SK-N-SH (cell line): ENCODE measurements around the gene DIAPH2. TPM values are rescaled to one million over a fixed set of nuclear protein-coding genes. Genes with fewer than 3 reads are reported as not detected.
A peak's percentile ranks its signal among the peaks of the same experiment; 100 is the strongest.

Source experiments
- CTCF ChIA-PET: fragments of 300-600, 350-600 bp; formaldehyde crosslinking; extraction: SDS; loops from one replicate; lab custom pipeline; 2021; lab: Yijun Ruan, JAX
- POLR2A ChIA-PET: fragments of 350-600 bp; sonication (Branson Sonifier 250); formaldehyde crosslinking; extraction: SDS; loops from one replicate; lab custom pipeline; 2020; ENCODE audit warnings: antibody characterized with exemption, inconsistent platforms; lab: Yijun Ruan, JAX
- DNase-seq: peaks from one replicate; pipeline ENCODE4 v3.0.0; 2012
- H2AFZ ChIP-seq: fragments of 200-600 bp; sonication (generic); 2 replicates; pipeline ENCODE4 v1.8.1; 2016; ENCODE audit warnings: antibody characterized with exemption, mild to moderate bottlenecking, low read depth
- H3F3A ChIP-seq: fragments of 200-600 bp; sonication (generic); replicated peaks from 2 replicates; pipeline ENCODE3; 2016; ENCODE audit warnings: antibody characterized with exemption, mild to moderate bottlenecking; ENCODE audit not compliant: insufficient read depth
- H3K27ac ChIP-seq, 2 experiments: fragments of 200-500 bp in 1 of 2; fragments of 200-600 bp in 1 of 2; sonication (Bioruptor generic) in 1 of 2; sonication (generic), shearing (Covaris generic) in 1 of 2; 2 replicates each; pipeline versions ENCODE4 v1.5.1 to v1.6.1; 2014 to 2016; ENCODE audit warnings: low read depth in 2 of 2, inconsistent platforms in 1 of 2, low read length in 1 of 2, mild to moderate bottlenecking in 1 of 2, mixed read lengths in 1 of 2
- H3K27me3 ChIP-seq: fragments of 200-600 bp; sonication (generic), shearing (Covaris generic); 2 replicates; pipeline ENCODE4 v1.6.1; 2016; ENCODE audit warnings: mixed run types; ENCODE audit not compliant: insufficient read depth
- H3K36me3 ChIP-seq, 2 experiments: fragments of 200-500 bp in 1 of 2; fragments of 200-600 bp in 1 of 2; sonication (Bioruptor generic) in 1 of 2; sonication (generic) in 1 of 2; replicated peaks in 1 of 2; 2 replicates each; pipeline versions ENCODE3 to v1.5.1; 2014 to 2016; ENCODE audit warnings: low read length in 1 of 2, mild to moderate bottlenecking in 1 of 2; ENCODE audit not compliant: insufficient read depth in 2 of 2, control insufficient read depth in 1 of 2
- H3K4me1 ChIP-seq, 2 experiments: fragments of 200-500 bp in 1 of 2; fragments of 200-600 bp in 1 of 2; sonication (Bioruptor generic) in 1 of 2; sonication (generic), shearing (Covaris generic) in 1 of 2; 2 replicates each; pipeline versions ENCODE4 v1.5.1 to v1.6.1; 2014 to 2016; ENCODE audit warnings: low read depth in 1 of 2, low read length in 1 of 2, mixed run types in 1 of 2; ENCODE audit not compliant: insufficient read depth in 2 of 2, control insufficient read depth in 1 of 2
- H3K4me2 ChIP-seq: fragments of 200-600 bp; sonication (generic), shearing (Covaris generic); 2 replicates; pipeline ENCODE4 v1.6.1; 2017; ENCODE audit warnings: mixed run types
- H3K4me3 ChIP-seq, 2 experiments: fragments of 200-500 bp in 1 of 2; fragments of 200-600 bp in 1 of 2; sonication (Bioruptor generic) in 1 of 2; sonication (generic), shearing (Covaris generic) in 1 of 2; 2 replicates each; pipeline versions ENCODE4 v1.5.1 to v1.8.1; 2014 to 2016; ENCODE audit warnings: low read depth in 2 of 2, inconsistent platforms in 1 of 2, low read length in 1 of 2, mild to moderate bottlenecking in 1 of 2, mixed read lengths in 1 of 2, moderate library complexity in 1 of 2
- H3K79me2 ChIP-seq: fragments of 200-600 bp; sonication (generic); 2 replicates; pipeline ENCODE4 v1.8.1; 2017; ENCODE audit warnings: mild to moderate bottlenecking; ENCODE audit not compliant: insufficient read depth
- H3K9ac ChIP-seq: fragments of 200-600 bp; sonication (generic); 2 replicates; pipeline ENCODE4 v1.6.1; 2017; ENCODE audit warnings: mixed run types
- H3K9me2 ChIP-seq: fragments of 200-600 bp; sonication (generic); 2 replicates; pipeline ENCODE4 v1.6.1; 2017; ENCODE audit warnings: mixed run types
- H3K9me3 ChIP-seq: fragments of 200-600 bp; sonication (generic); 2 replicates; pipeline ENCODE4 v1.6.1; 2017; ENCODE audit warnings: mixed run types, mild to moderate bottlenecking, moderate library complexity
- H4K20me1 ChIP-seq: fragments of 200-600 bp; sonication (generic); 2 replicates; pipeline ENCODE4 v1.6.1; 2017; ENCODE audit warnings: mild to moderate bottlenecking, mixed run types; ENCODE audit not compliant: insufficient read depth
- CHD2 ChIP-seq: fragments of 150-350 bp; IDR thresholded peaks from 2 replicates; pipeline ENCODE4 v1.6.1; 2018; ENCODE audit warnings: low read length; ENCODE audit not compliant: partially characterized antibody
- FOXJ3 ChIP-seq: sonication (generic); formaldehyde crosslinking; IDR thresholded peaks from 2 replicates; pipeline ENCODE4 v1.5.1; 2020; ENCODE audit warnings: mild to moderate bottlenecking, missing genetic modification reagents
- FOXM1 ChIP-seq: IDR thresholded peaks from 2 replicates; pipeline ENCODE4 v1.4.0; 2012; ENCODE audit warnings: low read depth, mild to moderate bottlenecking
- JUND ChIP-seq: IDR thresholded peaks from 2 replicates; pipeline ENCODE4 v1.4.0; 2012
- MAX ChIP-seq: IDR thresholded peaks from 2 replicates; pipeline ENCODE4 v1.4.0; 2012; ENCODE audit warnings: low read depth
- MEF2A ChIP-seq: IDR thresholded peaks from 2 replicates; pipeline ENCODE4 v1.4.0; 2012; ENCODE audit warnings: low read depth, borderline replicate concordance
- MXI1 ChIP-seq: IDR thresholded peaks from 2 replicates; pipeline ENCODE4 v1.6.1; 2012; ENCODE audit warnings: mild to moderate bottlenecking, low read depth, low read length, improper control_type of control experiment
- POLR2AphosphoS5 ChIP-seq: IDR thresholded peaks from 2 replicates; pipeline ENCODE4 v1.6.1; 2012; ENCODE audit warnings: low read depth, low read length
- SIN3A ChIP-seq: IDR thresholded peaks from 2 replicates; pipeline ENCODE4 v1.6.1; 2012; ENCODE audit warnings: low read depth, mild to moderate bottlenecking, low read length, moderate library complexity, borderline replicate concordance
- TEAD4 ChIP-seq: IDR thresholded peaks from 2 replicates; pipeline ENCODE4 v1.4.0; 2012; ENCODE audit warnings: mild to moderate bottlenecking, borderline replicate concordance; ENCODE audit not compliant: insufficient read depth
- USF2 ChIP-seq: fragments of 150-350 bp; IDR thresholded peaks from 2 replicates; pipeline ENCODE4 v1.6.1; 2017; ENCODE audit warnings: antibody characterized with exemption, low read length, low read depth, borderline replicate concordance
- ZBTB33 ChIP-seq: IDR thresholded peaks from 2 replicates; pipeline ENCODE4 v1.4.0; 2012; ENCODE audit warnings: low read depth, borderline replicate concordance
- WGBS: methylation state at CpG from one replicate; pipeline ENCODE4 v1.1.6; 2017; ENCODE audit warnings: low lambda C conversion rate; 5-methylcytosine and 5-hydroxymethylcytosine counted together
- polyA plus RNA-seq, 3 experiments: library from polyadenylated mRNA; depleted of rRNA; stranded (reverse); fragments of >200 nt; gene quantifications; 2 replicates each; pipeline ENCODE4 v1.2.3, GENCODE V29; 2012
- TF ChIP-seq, protein P1 (sequence below): fragments of 150-350 bp; IDR thresholded peaks from 2 replicates; pipeline ENCODE4 v1.6.1; 2016; ENCODE audit warnings: mild to moderate bottlenecking, low read depth, low read length

Gene DIAPH2
- polyA plus RNA-seq, 1 of the 3 experiments (the other 2 are of a cell fraction): 1.1 TPM

DNA sequence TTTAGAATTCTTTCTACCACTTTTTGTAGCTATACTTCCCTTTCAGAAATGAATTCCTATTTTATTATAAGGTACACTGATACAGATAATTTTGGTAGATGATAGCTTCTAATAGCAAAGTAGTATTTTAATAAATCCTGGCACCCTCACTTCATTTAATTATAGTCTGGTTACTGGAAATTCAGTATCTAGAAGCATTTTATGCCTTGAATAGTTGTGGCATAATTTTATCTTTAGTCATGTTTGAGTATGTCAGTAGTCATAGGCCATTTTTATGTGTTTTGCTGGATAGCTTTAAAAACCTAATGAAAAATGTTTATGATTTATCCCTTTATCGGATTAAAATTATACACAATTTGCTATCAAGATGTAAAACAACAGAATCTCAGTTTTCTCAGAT is 92.3 kb downstream of the DIAPH2 start:
- Histone ChIP-seq H3K27ac (no peak overlapping the region), H3K36me3 (no peaks in the 10 kb centered on the region), H3F3A (no peaks in the 10 kb centered on the region), H4K20me1 (no peaks in the 10 kb centered on the region), H3K9me2 (no peaks in the 10 kb centered on the region), H3K4me3 (no peak overlapping the region), H2AFZ (no peak overlapping the region), H3K4me1 (no peaks in the 10 kb centered on the region), H3K9ac (no peak overlapping the region), H3K9me3 (no peaks in the 10 kb centered on the region), H3K27me3 (no peaks in the 10 kb centered on the region; the same call in 1 of the 2 replicates), H3K79me2 (no peaks in the 10 kb centered on the region), H3K4me2 (no peak overlapping the region)
- DNase-seq: no peak
- WGBS: 29% methylated on average over 1 of the region's 1 CpG
- ChIA-PET POLR2A (no interaction called here), CTCF (no interaction called here)
- no peak for TF ChIP-seq MAX
- TF ChIP-seq JUND: peak; percentile 18; the same call in 1 of the 2 replicates
- no peak for TF ChIP-seq FOXJ3 (CRISPR knock-in tag)
- no peak for TF ChIP-seq MXI1

DNA sequence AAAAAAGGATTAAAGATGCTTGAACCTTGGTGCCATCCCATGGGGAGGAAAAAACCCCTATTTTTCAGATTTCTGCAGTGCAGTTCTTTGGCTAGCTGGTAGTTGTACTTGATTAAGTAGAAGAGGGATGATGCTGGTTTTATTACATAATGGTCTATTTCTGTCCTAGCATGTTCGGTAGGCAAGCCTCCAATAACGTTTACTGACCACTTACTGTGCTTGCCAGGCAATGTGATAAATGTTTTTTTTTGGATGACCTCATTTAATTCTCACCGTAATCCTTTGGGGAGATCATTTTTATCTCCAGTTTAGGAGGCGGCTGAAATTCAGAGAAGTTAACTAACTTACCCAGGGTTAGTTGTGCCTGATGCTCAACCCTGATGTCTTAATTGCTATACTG is 106.9 kb downstream of the DIAPH2 start:
- no peaks in the 10 kb centered on the region for H3K4me1 ChIP-seq
- no peaks in the 10 kb centered on the region for H3K9me3 ChIP-seq
- H3K9ac ChIP-seq: no peak overlapping the region
- H3K27ac ChIP-seq: no peak overlapping the region
- POLR2A ChIA-PET: no interaction called here
- H3K9me2 ChIP-seq: no peaks in the 10 kb centered on the region
- CTCF ChIA-PET: no interaction called here
- no peaks in the 10 kb centered on the region for H3F3A ChIP-seq
- H3K79me2 ChIP-seq: no peaks in the 10 kb centered on the region
- H2AFZ ChIP-seq: no peak overlapping the region
- H4K20me1 ChIP-seq: no peaks in the 10 kb centered on the region
- H3K27me3 ChIP-seq: no peaks in the 10 kb centered on the region
- WGBS: 63% methylated on average over 4 of the region's 4 CpGs
- H3K36me3 ChIP-seq: no peaks in the 10 kb centered on the region
- no peak for DNase-seq
- no peak overlapping the region for H3K4me2 ChIP-seq
- no peak overlapping the region for H3K4me3 ChIP-seq
- TF ChIP-seq TEAD4 (no peak), SIN3A (no peak), MAX (no peak), USF2 (no peak), POLR2AphosphoS5 (no peak), CHD2 (no peak), MEF2A (no peak), FOXM1 (no peak), ZBTB33 (no peak)
- TF ChIP-seq, protein P1, sequence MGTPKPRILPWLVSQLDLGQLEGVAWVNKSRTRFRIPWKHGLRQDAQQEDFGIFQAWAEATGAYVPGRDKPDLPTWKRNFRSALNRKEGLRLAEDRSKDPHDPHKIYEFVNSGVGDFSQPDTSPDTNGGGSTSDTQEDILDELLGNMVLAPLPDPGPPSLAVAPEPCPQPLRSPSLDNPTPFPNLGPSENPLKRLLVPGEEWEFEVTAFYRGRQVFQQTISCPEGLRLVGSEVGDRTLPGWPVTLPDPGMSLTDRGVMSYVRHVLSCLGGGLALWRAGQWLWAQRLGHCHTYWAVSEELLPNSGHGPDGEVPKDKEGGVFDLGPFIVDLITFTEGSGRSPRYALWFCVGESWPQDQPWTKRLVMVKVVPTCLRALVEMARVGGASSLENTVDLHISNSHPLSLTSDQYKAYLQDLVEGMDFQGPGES: no peak
